ENCODE measurements around the gene MCOLN2.
"Not testable (repeated sequence)": the region's sequence is repeated elsewhere in the genome, so short reads cannot be mapped to it uniquely, and the experiment has no call there.

MCOLN2 gene

DNA sequence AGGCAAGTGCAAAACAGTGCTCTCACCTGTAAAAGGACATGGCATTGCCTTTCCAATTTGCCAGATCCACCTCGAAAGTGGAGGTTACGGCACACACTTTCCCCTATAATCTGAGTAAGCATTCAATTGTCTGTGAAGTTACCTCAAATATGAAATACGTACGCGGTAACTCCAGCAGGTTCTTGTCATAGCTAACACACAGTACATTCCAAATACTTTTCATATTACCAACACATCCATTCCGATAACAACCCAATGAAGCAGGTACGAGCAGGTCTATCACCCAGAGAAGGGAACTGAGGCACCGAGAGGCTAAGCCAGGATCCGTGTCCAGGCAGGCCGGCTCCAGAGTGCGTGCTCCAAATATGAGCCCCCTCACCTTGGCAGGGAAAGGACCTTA, 57.2 kb downstream of the MCOLN2 start:
- DNase-seq: no peak

DNA sequence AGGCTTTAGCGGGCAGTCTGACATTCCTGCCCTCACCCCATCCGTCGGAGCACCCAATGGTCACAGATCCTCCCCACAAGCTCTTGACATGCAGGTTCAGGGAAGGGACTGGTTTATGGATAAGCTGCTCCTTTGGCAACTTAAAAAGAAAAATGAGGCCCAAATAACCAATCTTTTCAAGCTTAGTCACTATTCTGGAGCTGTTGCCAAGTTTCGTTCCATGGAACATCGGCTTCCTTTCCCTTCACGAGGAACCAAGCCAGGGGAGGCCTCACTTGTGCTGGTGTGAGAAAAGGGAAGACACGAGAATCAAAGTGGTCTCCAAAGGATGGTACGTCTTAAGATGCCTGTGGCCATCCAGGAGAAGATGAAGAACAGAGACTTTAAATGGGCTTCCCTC, 57.8 kb downstream of the MCOLN2 start:
- DNase-seq: no peak

DNA sequence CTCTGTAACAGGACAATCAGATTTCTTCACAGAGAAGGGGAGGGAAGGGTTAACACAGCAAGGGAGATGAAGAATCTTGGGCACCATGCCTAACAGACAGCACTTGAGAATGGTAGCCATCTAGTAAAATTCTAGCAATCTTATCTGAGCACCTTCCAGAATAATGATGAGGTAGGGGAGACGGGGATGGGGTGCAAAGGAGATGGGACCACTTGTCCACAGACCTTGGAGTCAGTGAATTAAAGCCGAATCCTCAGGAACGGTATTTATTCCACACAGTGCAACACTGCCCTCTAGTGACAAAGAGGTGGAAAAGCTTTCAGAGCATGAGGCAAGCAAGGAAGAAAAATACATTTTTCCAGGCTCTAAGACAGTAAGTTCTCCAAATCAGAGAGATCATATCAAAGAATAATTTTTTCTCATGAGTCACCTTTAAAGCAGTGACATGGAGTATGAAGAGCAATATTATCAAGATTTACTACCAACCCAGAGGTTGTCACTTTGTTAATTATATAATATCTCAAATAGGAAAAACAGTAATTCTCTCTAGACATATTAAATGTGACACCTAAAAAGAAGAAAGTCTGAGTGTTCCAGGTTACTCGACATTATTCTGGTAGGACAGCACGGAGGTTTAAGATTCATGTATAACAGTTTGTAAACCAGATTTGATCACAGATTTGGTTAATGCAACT, 60.6 kb downstream of the MCOLN2 start:
- no peak for DNase-seq

DNA sequence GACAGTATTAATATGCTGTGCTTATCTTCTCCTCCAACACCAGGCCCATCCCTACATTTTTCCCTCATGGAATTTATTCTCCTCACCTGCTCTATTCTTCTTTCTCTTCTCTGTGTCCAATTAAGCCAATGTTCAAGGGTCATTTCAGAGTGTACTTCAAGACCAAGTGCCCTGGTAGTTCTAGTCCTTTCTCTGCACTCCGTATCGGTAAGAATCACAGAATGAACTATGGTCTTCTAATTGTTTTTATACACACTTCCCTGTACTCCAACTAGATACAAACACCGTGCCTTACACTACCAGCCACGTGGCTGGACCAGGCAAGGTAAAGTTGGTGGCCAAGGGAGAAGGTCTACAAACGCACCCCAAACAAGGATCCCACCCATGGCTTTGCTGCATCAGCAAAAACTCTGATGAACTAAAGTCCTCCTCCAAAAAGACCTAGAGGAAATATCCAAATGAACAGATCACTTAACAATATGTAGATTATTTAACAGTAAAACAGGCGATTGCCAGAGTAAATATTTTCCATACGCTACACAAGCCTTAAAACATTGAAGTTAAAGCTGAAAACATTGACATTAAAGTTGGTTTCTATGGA, 63.8 kb downstream of the MCOLN2 start:
- DNase-seq: no peak

GRCh38 chr1:84930831-84931230, 66.1 kb downstream of the MCOLN2 start:
- DNase-seq: no peak

- DNase-seq: no peak
Measured at GRCh38 chr1:84930329-84930728, 66.6 kb downstream of the MCOLN2 start.

- DNase-seq: no peak
Measured at GRCh38 chr1:84929581-84929980, 67.3 kb downstream of the MCOLN2 start.

- no peak for DNase-seq
Measured at GRCh38 chr1:84928979-84929378, 67.9 kb downstream of the MCOLN2 start.

GRCh38 chr1:84923317-84923716, 73.6 kb downstream of the MCOLN2 start:
- DNase-seq: no peak

GRCh38 chr1:84920159-84920558, 76.8 kb downstream of the MCOLN2 start:
- DNase-seq: no peak

DNA sequence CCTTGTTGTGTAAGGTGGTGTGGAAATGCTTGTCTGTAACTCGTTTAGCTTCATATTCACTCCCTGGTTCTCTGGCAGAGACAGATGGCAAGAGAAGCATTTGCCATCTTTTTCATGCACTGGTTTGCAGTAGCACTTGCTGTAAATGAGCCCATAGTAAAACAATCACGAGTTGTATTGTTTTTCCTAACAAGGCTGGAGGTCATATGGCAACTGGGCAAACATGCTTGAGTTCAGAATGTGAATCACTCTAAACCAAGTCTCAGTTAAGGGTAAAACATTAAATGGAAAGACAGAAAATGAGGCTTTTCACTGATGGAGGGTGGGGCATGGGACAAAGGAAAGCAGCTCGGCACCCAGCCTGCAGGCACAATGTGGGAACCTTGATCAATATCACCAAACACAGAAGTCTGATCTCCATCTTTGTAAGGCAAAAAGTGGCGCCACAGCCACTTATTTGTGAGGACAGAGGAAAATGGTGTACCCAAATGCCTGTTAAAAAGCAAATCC, 77.4 kb downstream of the MCOLN2 start:
- no peak for DNase-seq

DNA sequence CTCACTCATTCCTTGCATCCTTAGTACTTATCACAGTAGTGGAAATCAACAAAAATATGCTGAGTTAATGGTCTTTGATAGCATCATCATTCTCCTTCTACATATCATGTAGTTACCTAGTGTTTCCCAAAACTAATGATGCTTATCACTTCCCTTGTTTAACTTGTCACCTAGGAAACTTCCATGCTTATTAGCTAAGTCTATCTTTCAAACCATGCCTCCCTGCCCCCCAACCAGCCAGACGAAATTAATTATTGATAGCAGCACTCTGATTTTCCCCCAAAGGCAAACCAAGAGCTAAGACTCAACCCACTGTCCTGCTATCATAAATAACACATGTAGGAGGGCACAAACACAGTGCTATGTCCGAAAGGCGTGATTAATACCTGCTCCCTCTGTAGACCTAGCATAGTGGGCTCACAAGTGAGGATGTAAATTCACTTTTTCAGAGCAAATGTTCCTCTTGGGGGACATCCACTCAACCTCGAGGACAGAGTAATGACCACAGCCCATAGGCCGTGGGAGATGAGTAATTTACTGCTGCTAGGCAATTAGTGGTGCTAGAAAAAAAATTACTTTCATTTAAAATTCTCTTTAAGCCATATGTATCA, 78.1 kb downstream of the MCOLN2 start:
- DNase-seq: no peak

GRCh38 chr1:84916897-84917296, 80.0 kb downstream of the MCOLN2 start:
- DNase-seq: no peak

DNA sequence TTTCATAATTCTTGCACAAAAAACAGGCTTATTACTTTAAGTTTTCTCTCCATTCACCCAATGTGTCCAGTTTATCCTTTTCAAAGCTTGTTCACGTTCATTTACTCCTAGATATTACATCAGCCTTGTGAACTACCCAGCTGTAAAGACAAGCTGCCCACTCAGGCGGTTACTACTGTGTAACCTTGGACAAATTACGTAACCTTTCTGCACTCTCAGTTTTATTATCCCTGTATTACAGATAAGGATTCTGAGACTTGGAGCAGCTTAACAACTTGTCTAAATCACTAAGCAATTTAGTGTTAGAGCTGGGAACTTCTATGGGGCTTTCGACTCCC, 83.4 kb downstream of the MCOLN2 start:
- DNase-seq: no peak

DNA sequence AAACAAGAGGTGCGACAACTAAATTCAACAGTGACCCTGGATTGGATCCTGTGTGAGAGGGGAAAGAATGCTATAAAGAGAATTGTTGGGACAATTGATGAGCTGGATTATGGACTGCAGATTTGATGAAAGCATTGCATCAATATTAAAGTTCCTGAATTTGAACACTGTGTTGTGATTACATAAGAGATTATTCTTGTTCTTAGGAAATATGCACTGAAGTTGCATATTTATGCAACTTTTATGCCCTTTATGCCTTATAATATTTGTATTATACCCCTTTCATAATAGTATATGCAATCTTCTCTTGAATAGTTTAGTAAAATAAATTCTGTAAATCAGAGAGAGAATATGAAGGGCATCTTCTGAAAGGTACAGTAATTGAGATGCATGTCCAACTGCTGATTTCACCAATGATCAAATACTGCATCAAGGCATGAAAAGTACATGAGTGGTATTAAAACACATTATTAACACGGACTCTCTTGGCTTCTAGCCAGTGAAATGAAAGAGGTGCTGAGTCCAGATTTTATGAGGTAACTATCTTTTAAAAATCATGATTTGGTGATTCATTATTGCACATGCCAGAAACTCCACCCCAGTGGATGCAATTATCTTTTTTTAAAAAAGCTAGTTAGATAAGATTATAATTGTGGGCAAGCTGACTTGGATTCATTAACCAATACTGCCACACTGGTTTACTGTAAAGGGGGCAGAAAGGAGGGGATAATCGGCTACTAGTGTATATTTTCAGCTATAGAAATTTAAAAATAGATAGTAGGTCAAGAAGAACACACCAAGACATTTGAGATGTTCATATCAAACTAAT, 84.0 kb downstream of the MCOLN2 start:
- DNase-seq: no peak

DNA sequence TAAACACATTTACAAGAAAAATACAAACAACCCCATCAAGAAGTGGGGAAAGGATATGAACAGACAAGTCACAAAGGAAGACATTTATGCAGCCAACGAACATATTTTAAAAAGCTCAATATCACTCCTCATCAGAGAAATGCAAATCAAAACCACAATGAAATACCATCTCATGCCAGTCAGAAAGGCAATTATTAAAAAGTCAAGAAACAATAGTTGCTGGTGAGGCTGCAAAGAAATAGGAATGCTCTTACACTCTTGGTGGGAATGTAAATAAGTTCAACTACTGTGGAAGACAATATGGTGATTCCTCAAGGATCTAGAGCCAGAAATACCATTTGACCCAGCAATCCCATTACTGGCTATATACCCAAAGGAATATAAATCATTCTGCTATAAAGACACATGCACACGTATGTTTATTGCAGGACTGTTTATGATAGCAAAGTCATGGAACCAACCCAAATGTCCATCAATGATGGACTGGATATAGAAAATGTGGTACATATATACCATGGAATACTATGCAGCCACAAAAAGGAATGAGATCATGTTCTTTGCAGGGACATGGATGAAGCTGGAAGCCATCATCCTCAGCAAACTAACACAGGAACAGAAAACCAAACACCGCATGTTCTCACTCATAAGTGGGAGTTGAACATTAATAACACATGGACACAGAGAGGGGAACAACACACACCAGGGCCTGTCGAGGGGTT, 88.0 kb downstream of the MCOLN2 start:
- not testable (repeated sequence) for DNase-seq

GRCh38 chr1:84907095-84907827, 89.7 kb downstream of the MCOLN2 start:
- no peak for DNase-seq

DNA sequence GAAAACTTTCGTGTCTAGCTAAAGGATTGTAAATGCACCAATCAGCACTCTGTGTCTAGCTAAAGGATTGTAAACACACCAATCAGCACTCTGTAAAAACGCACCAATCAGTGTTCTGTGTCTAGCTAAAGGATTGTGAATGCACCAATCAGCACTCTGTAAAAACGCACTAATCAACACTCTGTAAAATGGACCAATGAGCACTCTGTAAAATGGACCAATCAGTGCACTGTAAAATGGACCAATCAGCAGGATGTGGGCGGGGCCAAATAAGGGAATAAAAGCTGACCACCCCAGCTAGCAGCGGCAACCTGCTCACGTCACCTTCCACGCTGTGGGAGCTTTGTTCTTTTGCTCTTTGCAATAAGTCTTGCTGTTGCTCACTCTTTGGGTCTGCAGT, 94.2 kb downstream of the MCOLN2 start:
- DNase-seq: not testable (repeated sequence)

GRCh38 chr1:84899969-84900368, 96.9 kb downstream of the MCOLN2 start:
- DNase-seq: no peak

DNA sequence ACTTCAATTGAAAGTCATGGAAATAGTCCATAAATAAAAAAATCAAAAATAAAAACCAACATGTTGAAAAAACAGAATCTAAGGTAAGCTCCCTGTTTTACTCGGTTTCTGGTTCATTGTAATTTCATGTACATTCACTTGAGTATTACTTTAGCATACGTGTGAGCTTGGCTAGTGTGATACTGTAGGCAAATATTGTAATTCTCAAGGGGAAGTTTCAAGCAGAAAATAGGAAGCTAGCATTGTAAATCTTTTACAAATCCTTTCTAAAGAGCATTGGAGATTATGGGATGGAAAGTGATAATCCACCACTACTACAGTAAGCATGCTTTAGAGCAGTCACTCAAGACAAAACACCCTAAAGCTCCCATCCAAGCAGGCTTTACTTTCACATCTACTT, 100.6 kb downstream of the MCOLN2 start:
- no peak for DNase-seq

GRCh38 chr1:84892705-84893618, 104.0 kb downstream of the MCOLN2 start, which contains the start of gene LPAR3:
Gene LPAR3, minus strand, starts transcription at chr1:84893206. Its CDS starts 27,086 bp downstream, at chr1:84866120.
- DNase-seq: peak; percentile 65
